NK-92 (cell line): Measurements from ENCODE around the gene TMEM123.

Source experiments
- DNase-seq: peaks from one replicate; lab custom pipeline; 2025; ENCODE audit not compliant: unreplicated experiment; lab: John Stamatoyannopoulos, UW

The TMEM123 gene

DNA sequence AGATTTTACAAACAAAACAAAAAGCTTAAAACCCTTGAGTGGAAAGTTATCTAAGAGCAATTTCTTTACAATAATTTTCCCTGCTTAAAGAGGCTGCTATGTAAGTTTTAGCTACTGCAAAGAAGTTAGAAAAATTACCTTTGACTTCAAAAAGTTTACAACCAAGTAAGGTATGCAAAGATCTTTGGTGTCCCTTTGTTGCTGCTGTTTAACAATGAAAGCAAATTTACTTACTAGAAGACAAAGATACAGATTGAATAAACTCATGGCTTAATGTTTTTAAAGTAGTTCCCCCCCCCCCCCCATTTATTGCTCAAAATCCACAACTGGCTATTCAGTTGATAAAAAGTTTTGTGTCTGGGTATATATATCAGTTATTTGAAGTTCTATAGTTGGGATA, 26.0 kb downstream of the TMEM123 start:
- DNase-seq: no peak

DNA sequence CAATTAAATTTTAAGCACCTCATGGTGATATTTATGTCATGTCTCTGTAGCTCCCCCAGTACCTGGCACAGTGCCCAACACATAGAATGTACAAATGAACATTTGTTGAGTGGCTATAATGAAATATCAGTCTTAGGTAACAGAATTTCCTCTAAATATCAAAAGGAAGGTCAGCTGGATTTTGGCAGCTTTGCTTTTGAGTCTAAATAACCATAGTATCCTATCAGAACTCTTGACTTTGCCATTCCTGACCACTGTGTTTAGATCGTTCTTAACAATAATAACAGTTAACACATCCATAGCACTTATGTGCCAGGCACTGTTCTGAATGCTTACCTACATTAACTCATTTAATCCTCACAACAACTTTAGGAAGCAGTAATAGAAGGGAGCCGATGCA, 26.6 kb downstream of the TMEM123 start:
- no peak for DNase-seq

- DNase-seq: no peak
These were observed 28.6 kb downstream of the TMEM123 start for GRCh38 chr11:102423936-102424335.

- DNase-seq: no peak
These were observed 29.5 kb downstream of the TMEM123 start for GRCh38 chr11:102422817-102423712.

DNA sequence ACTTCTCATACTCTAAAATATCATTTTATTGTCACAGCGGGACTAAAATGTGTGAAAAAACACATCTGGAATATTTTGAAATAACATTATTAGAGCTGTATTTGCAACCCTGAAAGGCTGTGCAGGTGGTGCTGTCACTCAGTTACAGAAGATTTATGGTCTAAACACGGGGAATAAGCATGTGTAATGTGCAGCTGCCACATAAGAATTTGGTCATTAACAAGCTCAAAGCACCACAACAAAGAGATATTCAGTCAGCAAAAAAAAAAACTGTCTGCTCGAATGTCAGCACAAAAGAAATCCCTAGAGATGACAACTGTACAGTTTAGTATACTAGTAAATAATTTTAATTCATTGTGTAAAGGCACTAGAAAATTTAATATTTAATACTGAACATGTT, 31.3 kb downstream of the TMEM123 start:
- no peak for DNase-seq

- no peak for DNase-seq
These were observed 32.0 kb downstream of the TMEM123 start for GRCh38 chr11:102420547-102420946.

GRCh38 chr11:102419181-102419580, 33.4 kb downstream of the TMEM123 start:
- no peak for DNase-seq

GRCh38 chr11:102416976-102417375, 35.6 kb downstream of the TMEM123 start:
- DNase-seq: no peak

- no peak for DNase-seq
These were observed 37.2 kb downstream of the TMEM123 start for GRCh38 chr11:102415304-102415916.

- no peak for DNase-seq
These were observed 38.0 kb downstream of the TMEM123 start for GRCh38 chr11:102414559-102414958.

- DNase-seq: no peak
These were observed 39.1 kb downstream of the TMEM123 start for GRCh38 chr11:102413497-102413896.

DNA sequence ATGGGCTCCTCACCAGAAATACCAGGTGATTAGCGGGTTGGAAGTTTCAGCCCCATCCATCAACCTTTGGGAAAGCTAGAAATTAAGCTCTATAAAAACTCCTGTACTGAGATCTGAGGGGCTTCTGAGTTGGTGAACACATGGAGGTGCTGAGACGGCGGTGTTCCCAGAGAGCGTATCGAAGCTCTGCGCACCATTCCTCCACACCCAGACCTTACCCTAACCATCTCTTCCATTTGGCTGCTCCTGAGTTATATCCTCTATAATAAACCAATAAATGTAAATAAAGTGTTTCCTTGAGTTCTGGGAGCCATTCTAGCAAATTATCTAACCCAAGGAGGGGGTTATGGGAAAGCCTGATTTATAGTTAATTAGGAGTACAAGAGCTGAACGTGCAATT, 41.4 kb downstream of the TMEM123 start:
- no peak for DNase-seq

- DNase-seq: no peak
These were observed 42.2 kb downstream of the TMEM123 start for GRCh38 chr11:102410382-102410784.

DNA sequence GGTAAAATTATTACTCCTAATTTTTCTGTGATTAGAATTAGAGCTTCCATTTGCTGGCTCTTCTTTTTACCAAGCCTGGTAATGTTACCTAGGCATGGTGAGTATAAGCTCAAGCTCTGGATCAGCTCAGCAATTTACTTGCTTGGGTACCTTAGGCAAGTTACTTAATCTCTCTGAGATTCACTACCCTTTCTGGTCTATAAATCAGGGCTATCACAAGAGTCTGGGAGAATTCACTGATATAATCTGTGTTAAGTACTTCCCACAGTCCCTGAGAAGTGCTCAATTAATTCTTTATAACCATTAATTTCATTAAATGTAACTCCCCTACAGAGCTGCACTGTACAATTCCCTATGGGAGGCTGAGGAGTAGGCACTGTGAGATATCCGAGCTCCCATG, 44.2 kb downstream of the TMEM123 start:
- no peak for DNase-seq

DNA sequence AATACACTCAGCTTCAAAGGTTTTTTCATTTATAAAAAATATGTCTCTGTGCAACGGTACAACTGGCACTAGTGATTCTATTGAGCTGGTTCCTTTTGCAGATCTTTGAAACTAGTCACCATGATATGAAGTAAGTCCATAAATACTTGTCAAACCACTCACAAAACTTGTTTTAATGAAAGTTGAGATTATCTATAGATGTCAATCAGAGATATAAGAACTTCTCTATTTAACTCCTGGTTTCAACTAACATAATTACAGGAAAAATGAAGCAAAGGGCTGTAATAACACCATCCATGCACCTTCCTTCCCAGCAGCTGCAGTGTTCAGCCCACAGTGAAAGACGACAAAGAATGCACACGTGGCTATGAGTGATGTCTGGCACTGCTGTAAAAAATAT, 44.7 kb downstream of the TMEM123 start:
- DNase-seq: no peak

DNA sequence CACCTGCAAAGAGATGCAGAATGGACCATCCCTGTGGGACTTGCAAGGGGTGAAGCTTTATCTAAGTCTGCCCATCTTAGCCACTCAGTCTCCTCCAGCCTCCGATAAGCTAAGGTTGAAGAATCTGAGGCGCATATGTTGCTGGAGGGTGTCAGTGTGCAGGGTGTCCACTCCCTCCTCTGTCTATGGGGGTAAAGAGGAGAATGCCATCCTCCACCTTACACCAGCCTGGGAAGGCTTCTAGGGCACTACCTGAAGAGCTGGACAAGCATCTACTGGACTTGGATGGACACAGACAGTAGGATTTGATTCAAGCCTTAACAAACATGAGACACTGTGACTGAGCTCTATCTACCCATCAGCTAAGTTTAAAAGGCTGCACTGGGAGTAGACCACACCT, 46.5 kb downstream of the TMEM123 start:
- no peak for DNase-seq

- no peak for DNase-seq
These were observed 47.1 kb downstream of the TMEM123 start for GRCh38 chr11:102405501-102405900.

GRCh38 chr11:102402548-102402947, 50.0 kb downstream of the TMEM123 start:
- no peak for DNase-seq

DNA sequence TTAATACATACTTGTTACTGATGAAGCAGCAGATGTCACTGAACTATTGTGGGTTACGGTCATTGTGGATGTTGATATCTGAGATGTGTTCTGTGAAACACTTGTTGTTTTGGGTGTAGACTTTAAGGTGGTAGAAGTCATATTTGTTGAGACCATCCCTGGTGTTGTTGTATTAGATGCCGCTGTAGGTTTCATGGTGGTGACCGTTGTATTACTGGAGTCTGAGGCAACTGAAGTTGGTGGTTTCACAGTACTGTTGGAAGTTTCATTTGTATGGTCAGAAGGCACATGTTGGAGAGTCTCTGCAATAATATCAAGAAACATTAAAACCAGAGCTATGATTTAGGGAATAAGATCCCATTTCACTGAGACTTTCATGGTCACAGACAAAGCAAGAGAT, 50.7 kb downstream of the TMEM123 start:
- DNase-seq: no peak

DNA sequence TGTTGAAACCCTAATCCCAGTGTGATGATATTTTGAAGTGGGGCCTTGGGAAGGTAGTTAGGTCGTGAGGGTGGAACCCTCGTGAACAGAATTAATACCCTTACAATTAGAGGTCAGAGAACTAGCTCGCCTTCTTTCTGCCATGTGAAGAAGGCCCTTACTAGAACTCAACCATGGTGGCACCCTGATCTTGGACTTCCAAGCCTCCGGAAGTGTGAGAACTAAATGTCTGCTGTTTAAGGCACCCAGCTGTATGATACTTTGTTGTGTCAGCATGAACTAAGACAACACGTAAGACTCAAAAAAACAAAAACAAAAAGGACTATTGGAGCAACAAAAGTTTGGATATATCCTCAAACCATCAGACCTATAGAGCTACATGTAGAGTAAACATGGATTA, 52.0 kb downstream of the TMEM123 start:
- DNase-seq: no peak

DNA sequence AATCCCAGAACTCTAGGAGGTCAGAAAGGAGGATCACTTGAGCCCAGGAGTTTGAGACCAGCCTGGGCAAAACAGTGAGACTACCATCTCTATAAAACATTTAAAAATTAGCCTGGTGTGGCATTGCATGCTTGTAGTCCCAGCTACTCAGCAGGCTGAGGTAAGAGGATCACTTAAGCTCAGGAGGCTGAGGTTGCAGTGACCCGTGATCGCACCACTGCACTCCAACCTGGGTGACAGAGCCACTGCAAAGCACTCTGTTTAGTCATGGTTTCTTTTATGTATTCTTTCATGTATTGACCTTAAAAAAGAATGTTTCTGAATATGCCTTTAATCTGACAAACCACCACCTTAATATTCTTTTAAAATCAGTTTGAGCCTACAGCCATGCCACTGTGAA, 53.4 kb downstream of the TMEM123 start:
- no peak for DNase-seq

GRCh38 chr11:102398297-102398696, 54.3 kb downstream of the TMEM123 start:
- no peak for DNase-seq
